Chondrocyte (in vitro differentiated cells): Measurements from ENCODE around the gene RAD51B. TPM values are rescaled to one million over a fixed set of nuclear protein-coding genes. Genes with fewer than 3 reads are reported as not detected.

Experiments
- DNase-seq: peaks from one replicate; pipeline ENCODE4 v3.0.0; 2021; ENCODE audit warnings: mixed read lengths, low spot score
- H3K27ac Mint-ChIP-seq: one replicate; pipeline ENCODE4 v1.8.0; 2021; ENCODE audit warnings: mild to moderate bottlenecking, moderate library complexity, mixed read lengths; ENCODE audit not compliant: unreplicated experiment
- H3K27me3 Mint-ChIP-seq: 2 replicates; pipeline ENCODE4 v1.8.0; 2021; ENCODE audit warnings: low read depth, mixed read lengths
- H3K36me3 Mint-ChIP-seq: 2 replicates; pipeline ENCODE4 v1.8.0; 2021; ENCODE audit warnings: low read depth, mixed read lengths
- H3K4me1 Mint-ChIP-seq: 2 replicates; pipeline ENCODE4 v1.8.0; 2021; ENCODE audit warnings: low read depth, mild to moderate bottlenecking, mixed read lengths
- H3K4me3 Mint-ChIP-seq: one replicate; pipeline ENCODE4 v1.8.0; 2021; ENCODE audit warnings: mild to moderate bottlenecking, moderate library complexity, mixed read lengths; ENCODE audit not compliant: unreplicated experiment
- H3K9me3 Mint-ChIP-seq: 2 replicates; pipeline ENCODE4 v1.8.0; 2021; ENCODE audit warnings: low read depth, mixed read lengths
- CTCF ChIP-seq: fragments of 200-600 bp; sonication (generic); IDR thresholded peaks from 2 replicates; pipeline ENCODE4 v1.5.0; 2021; ENCODE audit warnings: antibody characterized with exemption, mild to moderate bottlenecking, moderate library complexity
- total RNA-seq: library from RNA; stranded (reverse); gene quantifications from 3 replicates; pipeline ENCODE4 v1.2.1, GENCODE V29; 2021

Gene RAD51B
- total RNA-seq, 1 donor from 2014 or later = 8.2 TPM

- Mint-ChIP-seq H3K4me1 (no peaks in the 10 kb centered on the region), H3K27ac (no peak overlapping the region), H3K36me3 (no peaks in the 10 kb centered on the region), H3K4me3 (no peak overlapping the region), H3K9me3 (no peaks in the 10 kb centered on the region), H3K27me3 (no peaks in the 10 kb centered on the region)
- no peak for DNase-seq
- no peak for TF ChIP-seq CTCF
Measured at GRCh38 chr14:68420350-68420749, 600.8 kb downstream of the RAD51B start.

GRCh38 chr14:68421116-68421515, 601.5 kb downstream of the RAD51B start:
- Mint-ChIP-seq H3K9me3 (no peaks in the 10 kb centered on the region), H3K27ac (no peak overlapping the region)

GRCh38 chr14:68423686-68424085, 604.1 kb downstream of the RAD51B start:
- no peaks in the 10 kb centered on the region for H3K4me1 Mint-ChIP-seq
- peaks cover 4% of the 10 kb centered on the region for H3K9me3 Mint-ChIP-seq
- H3K27me3 Mint-ChIP-seq = no peaks in the 10 kb centered on the region
- H3K36me3 Mint-ChIP-seq = no peaks in the 10 kb centered on the region
- no peak for TF ChIP-seq CTCF
- H3K4me3 Mint-ChIP-seq = no peak overlapping the region
- DNase-seq = no peak
- H3K27ac Mint-ChIP-seq = no peak overlapping the region

More at GRCh38 chr14:68421116-68421515, 601.5 kb downstream of the RAD51B start:
- Mint-ChIP-seq H3K4me1 (no peaks in the 10 kb centered on the region), H3K4me3 (no peak overlapping the region), H3K36me3 (no peaks in the 10 kb centered on the region), H3K27me3 (no peaks in the 10 kb centered on the region)
- no peak for TF ChIP-seq CTCF
- no peak for DNase-seq

- Mint-ChIP-seq H3K27ac (no peak overlapping the region), H3K9me3 (peaks cover 4% of the 10 kb centered on the region), H3K36me3 (no peaks in the 10 kb centered on the region), H3K4me1 (no peaks in the 10 kb centered on the region), H3K27me3 (no peaks in the 10 kb centered on the region), H3K4me3 (no peak overlapping the region)
- DNase-seq = no peak
- no peak for TF ChIP-seq CTCF
Measured at GRCh38 chr14:68424443-68425172, 605.0 kb downstream of the RAD51B start.

- Mint-ChIP-seq H3K9me3 (peaks cover 4% of the 10 kb centered on the region), H3K36me3 (peaks cover 5% of the 10 kb centered on the region), H3K4me3 (no peak overlapping the region), H3K4me1 (no peaks in the 10 kb centered on the region), H3K27me3 (no peaks in the 10 kb centered on the region), H3K27ac (no peak overlapping the region)
- no peak for DNase-seq
- no peak for TF ChIP-seq CTCF
Measured at GRCh38 chr14:68426661-68427549, 607.3 kb downstream of the RAD51B start.
